ENCODE measurements around the gene MLANA. TPM values are rescaled to one million over a fixed set of nuclear protein-coding genes. Genes with fewer than 3 reads are reported as not detected.

MLANA gene
- polyA plus RNA-seq, 5 donors, result 0.68 to 1.7 (median 1.3) TPM

DNA sequence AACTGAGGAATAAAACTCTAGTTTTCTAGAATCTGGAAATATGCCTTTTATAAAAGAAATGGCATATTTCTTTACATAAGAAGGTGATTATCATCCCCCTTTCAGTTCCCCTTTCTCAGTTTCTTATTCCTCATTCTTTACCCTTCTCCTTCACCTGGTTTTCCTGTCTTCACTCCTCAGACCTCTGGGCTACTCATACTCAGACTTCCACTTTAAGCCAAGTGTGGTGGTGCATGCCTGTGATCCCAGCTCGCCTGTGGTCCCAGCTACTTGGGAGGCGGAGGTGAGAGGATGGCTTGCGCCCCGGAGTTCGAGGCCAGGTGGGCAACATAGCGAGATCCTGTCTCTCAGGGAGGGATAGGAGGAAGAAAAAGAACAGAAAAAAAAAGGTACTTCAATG, 67.6 kb downstream of the MLANA start:
- DNase-seq, result no peak

Other genes with a start within 250 kb of the MLANA start
- 10 to 100 TPM; 13.7 to 25.3 (median 24.1) TPM for gene ERMP1, start 57.8 kb upstream of the MLANA start, polyA plus RNA-seq (ENCODE audit: insufficient read depth in 1 of 5, insufficient read length in 5 of 5, low replicate concordance in 1 of 5)
- gene RANBP6, start 124.7 kb downstream of the MLANA start, polyA plus RNA-seq (ENCODE audit: insufficient read depth in 1 of 5, insufficient read length in 5 of 5, low replicate concordance in 1 of 5), result 10 to 100 TPM; 19.6 to 29.2 (median 25.8) TPM